Stomach (tissue), 4 donors: ENCODE results near the gene SAMD8.

Experiments used
- EP300 ChIP-seq: sonication (generic); formaldehyde crosslinking; IDR thresholded peaks from one replicate; pipeline ENCODE4 v1.6.1; 2017; ENCODE audit warnings: antibody characterized with exemption
- POLR2A ChIP-seq, 4 donors: fragments of 450-650 bp; IDR thresholded peaks; one replicate each; pipeline ENCODE4 v1.6.1; 2016; ENCODE audit warnings: antibody characterized with exemption in 4 of 4, control low read depth in 2 of 4, mild to moderate bottlenecking in 1 of 4, moderate library complexity in 1 of 4
- POLR2AphosphoS5 ChIP-seq, 3 donors: sonication (generic); formaldehyde crosslinking; IDR thresholded peaks; one replicate each; pipeline ENCODE4 v1.6.1; 2016; ENCODE audit warnings: antibody characterized with exemption in 3 of 3
- TF ChIP-seq, protein P1 (sequence below), 7 experiments: fragments of 450-650 bp in 4 of 7; fragments of 200-600 bp in 3 of 7; sonication (generic) in 3 of 7; IDR thresholded peaks; one replicate each; pipeline ENCODE4 v1.5.1; 2016 to 2019; ENCODE audit warnings: antibody characterized with exemption in 7 of 7, control low read depth in 2 of 7, mild to moderate bottlenecking in 1 of 7

DNA sequence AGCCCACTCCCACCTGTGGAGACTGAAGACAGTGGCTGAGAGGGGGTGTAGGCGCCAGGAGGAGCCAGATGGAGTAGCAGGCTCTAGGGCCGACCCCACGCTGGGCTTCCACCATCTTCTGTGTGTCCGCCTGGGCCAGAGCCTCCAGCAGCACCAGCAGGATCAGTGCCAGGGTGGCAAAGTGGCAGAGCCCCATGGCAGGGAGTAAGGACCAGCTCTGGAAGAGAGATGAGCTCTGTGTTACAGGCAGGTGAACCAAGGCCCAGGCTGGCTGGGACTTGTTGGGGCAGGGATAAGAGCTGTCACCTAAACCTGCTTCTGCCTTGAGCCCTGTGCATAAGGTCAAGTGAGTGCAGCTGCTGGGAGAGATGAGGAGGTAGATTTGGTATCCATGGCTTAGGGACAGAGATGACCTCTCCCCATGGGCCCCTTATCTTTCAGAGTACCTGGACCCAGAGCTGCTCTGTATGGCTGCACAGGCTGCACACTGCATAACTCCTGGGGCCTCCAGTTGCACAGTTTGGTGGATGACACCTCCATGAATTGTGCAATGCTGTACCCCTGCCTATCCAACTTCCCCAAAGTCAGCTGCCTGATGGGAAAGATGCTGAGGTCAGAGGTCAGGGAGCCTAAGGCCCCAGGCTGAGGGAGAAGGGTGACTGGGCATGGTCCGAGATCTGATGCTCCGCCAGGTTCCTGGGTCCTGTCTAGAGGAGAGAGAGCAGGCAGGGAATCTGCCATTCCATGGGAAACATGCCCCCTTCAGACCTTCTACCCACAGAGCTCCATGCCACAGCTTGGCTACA lies 7.4 kb upstream of the SAMD8 start:
- TF ChIP-seq, protein P1, sequence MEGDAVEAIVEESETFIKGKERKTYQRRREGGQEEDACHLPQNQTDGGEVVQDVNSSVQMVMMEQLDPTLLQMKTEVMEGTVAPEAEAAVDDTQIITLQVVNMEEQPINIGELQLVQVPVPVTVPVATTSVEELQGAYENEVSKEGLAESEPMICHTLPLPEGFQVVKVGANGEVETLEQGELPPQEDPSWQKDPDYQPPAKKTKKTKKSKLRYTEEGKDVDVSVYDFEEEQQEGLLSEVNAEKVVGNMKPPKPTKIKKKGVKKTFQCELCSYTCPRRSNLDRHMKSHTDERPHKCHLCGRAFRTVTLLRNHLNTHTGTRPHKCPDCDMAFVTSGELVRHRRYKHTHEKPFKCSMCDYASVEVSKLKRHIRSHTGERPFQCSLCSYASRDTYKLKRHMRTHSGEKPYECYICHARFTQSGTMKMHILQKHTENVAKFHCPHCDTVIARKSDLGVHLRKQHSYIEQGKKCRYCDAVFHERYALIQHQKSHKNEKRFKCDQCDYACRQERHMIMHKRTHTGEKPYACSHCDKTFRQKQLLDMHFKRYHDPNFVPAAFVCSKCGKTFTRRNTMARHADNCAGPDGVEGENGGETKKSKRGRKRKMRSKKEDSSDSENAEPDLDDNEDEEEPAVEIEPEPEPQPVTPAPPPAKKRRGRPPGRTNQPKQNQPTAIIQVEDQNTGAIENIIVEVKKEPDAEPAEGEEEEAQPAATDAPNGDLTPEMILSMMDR (IDR thresholded peaks at IDR 0.05), result no peak
- TF ChIP-seq POLR2A (IDR thresholded peaks at IDR 0.05) (no peak), EP300 (no peak), POLR2AphosphoS5 (IDR thresholded peaks at IDR 0.05) (no peak)
